Measurements from ENCODE around the gene TMEM39B. TPM values are rescaled to one million over a fixed set of nuclear protein-coding genes. Genes with fewer than 3 reads are reported as not detected.
"Not testable (repeated sequence)": the region's sequence is repeated elsewhere in the genome, so short reads cannot be mapped to it uniquely, and the experiment has no call there.

TMEM39B gene
- total RNA-seq, 1 donor from 2014 or later, result 13.3 TPM

DNA sequence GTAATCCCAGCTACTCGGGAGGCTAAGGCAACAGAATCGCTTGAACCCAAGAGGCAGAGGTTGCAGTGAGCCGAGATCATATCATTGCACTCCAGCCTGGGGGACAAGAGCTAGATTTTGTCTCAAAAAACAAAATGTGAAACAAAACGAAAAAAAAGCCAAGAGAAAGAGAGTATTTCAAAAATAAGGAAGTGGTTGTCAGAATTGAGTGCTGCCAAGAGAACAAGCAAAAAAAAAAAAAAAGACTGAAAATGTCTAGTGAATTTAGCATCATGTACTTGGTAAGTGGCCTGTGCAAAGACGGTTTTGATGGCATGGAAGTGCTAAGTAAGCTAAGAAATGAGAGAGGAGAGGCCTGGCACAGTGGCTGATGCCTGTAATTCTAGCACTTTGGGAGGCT is 49.4 kb downstream of the TMEM39B start:
- FAIRE-seq, result no peak

DNA sequence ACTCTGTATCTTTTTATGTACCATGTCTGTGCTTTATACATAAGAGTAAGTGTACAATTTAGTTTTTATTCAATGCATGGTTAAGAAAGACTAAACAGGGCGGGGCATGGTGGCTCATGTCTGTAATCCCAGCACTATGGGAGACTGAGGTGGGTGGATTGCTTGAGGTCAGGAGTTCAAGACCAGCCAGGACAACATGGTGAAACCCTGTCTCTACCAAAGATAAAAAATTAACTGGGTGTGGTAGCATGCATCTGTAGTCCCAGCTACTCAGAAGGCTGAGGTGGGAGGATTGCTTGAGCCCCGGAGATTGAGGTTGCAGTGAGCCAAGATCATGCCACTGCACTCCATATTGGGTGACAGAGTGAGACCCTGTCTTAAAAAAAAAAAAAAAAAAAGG is 50.6 kb downstream of the TMEM39B start:
- H3K4me3 Mint-ChIP-seq (ENCODE audit: unreplicated experiment); H3K36me3 ChIP-seq (ENCODE audit: insufficient read depth, low read length); H3K4me2 ChIP-seq (ENCODE audit: low read length); DNase-seq (ENCODE audit: low read depth); H2AFZ ChIP-seq (ENCODE audit: low read depth, low read length); H3K4me3 ChIP-seq (ENCODE audit: insufficient read depth, low read depth, low read length); H3K27ac ChIP-seq (ENCODE audit: low read depth, low read length); H3K27ac Mint-ChIP-seq (ENCODE audit: unreplicated experiment); H3K9ac ChIP-seq (ENCODE audit: low read length); H3K4me1 ChIP-seq (ENCODE audit: insufficient read depth, low read length); H3K27me3 Mint-ChIP-seq (ENCODE audit: low read depth, unreplicated experiment); H3K9me3 ChIP-seq (ENCODE audit: insufficient read depth, low read depth, low read length); H3K27me3 ChIP-seq (ENCODE audit: insufficient read depth, low read length); H3K9me3 Mint-ChIP-seq (ENCODE audit: unreplicated experiment); H3K36me3 Mint-ChIP-seq (ENCODE audit: low read depth, unreplicated experiment); FAIRE-seq: not testable (repeated sequence)
- peaks cover 94% of the 10 kb centered on the region for H3K79me2 ChIP-seq (ENCODE audit: insufficient read depth, low read length)
- peaks cover 75% of the 10 kb centered on the region for H4K20me1 ChIP-seq (ENCODE audit: insufficient read depth, low read length)
- peaks cover 12% of the 10 kb centered on the region for H3K4me1 Mint-ChIP-seq (ENCODE audit: low read depth, unreplicated experiment)

More for the DNA sequence above, 49.4 kb downstream of the TMEM39B start:
- no peaks in the 10 kb centered on the region for H3K27me3 ChIP-seq (ENCODE audit: insufficient read depth, low read length)
- no peak for DNase-seq (ENCODE audit: low read depth)
- H3K4me1 Mint-ChIP-seq (ENCODE audit: low read depth, unreplicated experiment), result peaks cover 6% of the 10 kb centered on the region
- H3K4me3 Mint-ChIP-seq (ENCODE audit: unreplicated experiment), result no peak overlapping the region
- H3K4me3 ChIP-seq (ENCODE audit: insufficient read depth, low read depth, low read length), result no peak overlapping the region
- H4K20me1 ChIP-seq (ENCODE audit: insufficient read depth, low read length), result peaks cover 75% of the 10 kb centered on the region
- H3K4me1 ChIP-seq (ENCODE audit: insufficient read depth, low read length), result peaks cover 5% of the 10 kb centered on the region
- H3K27me3 Mint-ChIP-seq (ENCODE audit: low read depth, unreplicated experiment), result no peaks in the 10 kb centered on the region
- no peak overlapping the region for H3K9ac ChIP-seq (ENCODE audit: low read length)
- no peaks in the 10 kb centered on the region for H3K9me3 Mint-ChIP-seq (ENCODE audit: unreplicated experiment)
- H3K27ac ChIP-seq (ENCODE audit: low read depth, low read length), result no peak overlapping the region
- no peak overlapping the region for H2AFZ ChIP-seq (ENCODE audit: low read depth, low read length)
- TF ChIP-seq, protein P1, sequence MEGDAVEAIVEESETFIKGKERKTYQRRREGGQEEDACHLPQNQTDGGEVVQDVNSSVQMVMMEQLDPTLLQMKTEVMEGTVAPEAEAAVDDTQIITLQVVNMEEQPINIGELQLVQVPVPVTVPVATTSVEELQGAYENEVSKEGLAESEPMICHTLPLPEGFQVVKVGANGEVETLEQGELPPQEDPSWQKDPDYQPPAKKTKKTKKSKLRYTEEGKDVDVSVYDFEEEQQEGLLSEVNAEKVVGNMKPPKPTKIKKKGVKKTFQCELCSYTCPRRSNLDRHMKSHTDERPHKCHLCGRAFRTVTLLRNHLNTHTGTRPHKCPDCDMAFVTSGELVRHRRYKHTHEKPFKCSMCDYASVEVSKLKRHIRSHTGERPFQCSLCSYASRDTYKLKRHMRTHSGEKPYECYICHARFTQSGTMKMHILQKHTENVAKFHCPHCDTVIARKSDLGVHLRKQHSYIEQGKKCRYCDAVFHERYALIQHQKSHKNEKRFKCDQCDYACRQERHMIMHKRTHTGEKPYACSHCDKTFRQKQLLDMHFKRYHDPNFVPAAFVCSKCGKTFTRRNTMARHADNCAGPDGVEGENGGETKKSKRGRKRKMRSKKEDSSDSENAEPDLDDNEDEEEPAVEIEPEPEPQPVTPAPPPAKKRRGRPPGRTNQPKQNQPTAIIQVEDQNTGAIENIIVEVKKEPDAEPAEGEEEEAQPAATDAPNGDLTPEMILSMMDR (IDR thresholded peaks at IDR 0.05; ENCODE audit: insufficient read depth, low read depth, low read length), result no peak
- no peak for TF ChIP-seq EZH2 (IDR thresholded peaks at IDR 0.05; ENCODE audit: insufficient read depth, low read length)
- peaks cover 1% of the 10 kb centered on the region for H3K36me3 Mint-ChIP-seq (ENCODE audit: low read depth, unreplicated experiment)
- peak overlapping the region; percentile 17 for H3K27ac Mint-ChIP-seq (ENCODE audit: unreplicated experiment)
- H3K4me2 ChIP-seq (ENCODE audit: low read length), result no peak overlapping the region
- H3K9me3 ChIP-seq (ENCODE audit: insufficient read depth, low read depth, low read length), result no peaks in the 10 kb centered on the region
- no peaks in the 10 kb centered on the region for H3K36me3 ChIP-seq (ENCODE audit: insufficient read depth, low read length)
- H3K79me2 ChIP-seq (ENCODE audit: insufficient read depth, low read length), result peaks cover 94% of the 10 kb centered on the region

DNA sequence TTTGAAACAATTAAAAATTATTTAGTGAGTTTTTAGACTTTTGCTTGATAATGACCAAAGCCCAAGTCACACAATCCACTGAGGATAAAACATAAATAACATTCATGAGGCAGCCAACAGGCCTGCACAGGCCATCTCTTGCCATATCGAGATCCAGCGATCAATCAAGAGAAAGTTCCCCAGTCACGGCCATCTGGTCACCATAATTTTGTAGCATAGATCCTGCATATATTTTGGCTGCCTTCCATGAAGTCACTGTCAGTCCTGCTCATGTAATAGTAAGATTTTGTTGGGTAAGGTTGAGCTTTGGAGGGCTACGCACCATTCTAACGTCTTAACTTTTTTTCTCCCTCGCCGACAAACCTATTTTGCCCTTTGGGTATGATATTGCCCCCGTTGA is 52.6 kb downstream of the TMEM39B start:
- Histone ChIP-seq H3K4me1 (ENCODE audit: insufficient read depth, low read length) (peaks cover 5% of the 10 kb centered on the region), H3K9ac (ENCODE audit: low read length) (no peak overlapping the region), H3K4me2 (ENCODE audit: low read length) (no peak overlapping the region), H2AFZ (ENCODE audit: low read depth, low read length) (no peak overlapping the region), H3K36me3 (ENCODE audit: insufficient read depth, low read length) (no peaks in the 10 kb centered on the region), H3K9me3 (ENCODE audit: insufficient read depth, low read depth, low read length) (no peaks in the 10 kb centered on the region), H3K27ac (ENCODE audit: low read depth, low read length) (no peak overlapping the region), H3K79me2 (ENCODE audit: insufficient read depth, low read length) (peaks cover 95% of the 10 kb centered on the region), H4K20me1 (ENCODE audit: insufficient read depth, low read length) (peaks cover 77% of the 10 kb centered on the region), H3K4me3 (ENCODE audit: insufficient read depth, low read depth, low read length) (no peak overlapping the region), H3K27me3 (ENCODE audit: insufficient read depth, low read length) (no peaks in the 10 kb centered on the region)
- FAIRE-seq (no peak), DNase-seq (ENCODE audit: low read depth) (no peak)
- Mint-ChIP-seq H3K4me3 (ENCODE audit: unreplicated experiment) (no peak overlapping the region), H3K4me1 (ENCODE audit: low read depth, unreplicated experiment) (peaks cover 19% of the 10 kb centered on the region), H3K27me3 (ENCODE audit: low read depth, unreplicated experiment) (no peaks in the 10 kb centered on the region), H3K36me3 (ENCODE audit: low read depth, unreplicated experiment) (peaks cover 1% of the 10 kb centered on the region), H3K9me3 (ENCODE audit: unreplicated experiment) (no peaks in the 10 kb centered on the region), H3K27ac (ENCODE audit: unreplicated experiment) (no peak overlapping the region)
- no peak for TF ChIP-seq EZH2 (IDR thresholded peaks at IDR 0.05; ENCODE audit: insufficient read depth, low read length)
- TF ChIP-seq, protein P1 (IDR thresholded peaks at IDR 0.05; ENCODE audit: insufficient read depth, low read depth, low read length), result no peak
